ENCODE results near the gene CYP4F12. TPM values are rescaled to one million over a fixed set of nuclear protein-coding genes. Genes with fewer than 3 reads are reported as not detected.
"Not testable (repeated sequence)": the region's sequence is repeated elsewhere in the genome, so short reads cannot be mapped to it uniquely, and the experiment has no call there.

The CYP4F12 gene
- total RNA-seq, 1 experiment from 2014 or later: not detected

DNA sequence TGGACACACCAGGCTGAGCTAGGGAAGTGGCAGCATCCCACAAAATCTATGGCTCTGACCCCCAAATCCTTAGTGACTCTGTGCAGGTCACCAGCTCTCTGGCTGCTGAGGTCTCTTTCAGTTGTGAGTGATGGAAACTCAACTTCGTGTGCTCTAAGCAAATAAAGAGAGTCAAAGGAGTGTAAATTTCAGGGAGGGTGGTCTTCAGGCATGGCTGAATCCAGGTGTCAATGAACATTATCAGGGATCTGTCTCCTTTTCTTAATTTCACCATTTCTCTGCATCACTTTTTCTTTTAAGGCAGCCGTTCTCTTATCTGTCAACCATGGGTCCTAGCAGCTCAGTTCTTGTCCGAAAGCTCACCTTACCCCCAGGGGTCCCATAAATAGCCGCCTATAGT, 6.2 kb downstream of the CYP4F12 start:
- H3K36me3 ChIP-seq (ENCODE audit: low read depth, low read length): no peaks in the 10 kb centered on the region
- ChIA-PET CTCF (no interaction called here), POLR2A (ENCODE audit: unreplicated experiment) (no interaction called here)
- no peak overlapping the region for H3K27ac ChIP-seq (ENCODE audit: low read length)
- H4K20me1 ChIP-seq (ENCODE audit: low read length): no peaks in the 10 kb centered on the region
- H3K4me2 ChIP-seq (ENCODE audit: low read length): no peak overlapping the region
- no peaks in the 10 kb centered on the region for H3K9me2 ChIP-seq (replicated peaks; ENCODE audit: low read length)
- BruUV-seq (replicated peaks): no TSS peak
- H3K4me3 ChIP-seq (ENCODE audit: low read length): no peak overlapping the region
- H2AFZ ChIP-seq (ENCODE audit: low read length): no peak overlapping the region
- H3K27me3 ChIP-seq (ENCODE audit: low read length): no peaks in the 10 kb centered on the region; the same call in 1 of the 2 replicates
- intact Hi-C loops (cut with micrococcal nuclease): no loop called here
- DNase-seq (no peak), ATAC-seq (no peak)
- H3K4me1 ChIP-seq (ENCODE audit: insufficient read depth, low read length): no peaks in the 10 kb centered on the region
- TF ChIP-seq CTCF (conservative IDR thresholded peaks at IDR 0.05; ENCODE audit: low read depth, low read length): no peak
- TF ChIP-seq EZH2phosphoT487 (IDR thresholded peaks at IDR 0.05; ENCODE audit: borderline replicate concordance, low read length): no peak
- no peak for TF ChIP-seq EZH2 (IDR thresholded peaks at IDR 0.05; ENCODE audit: low read length, unreplicated experiment)
- H3K9me3 ChIP-seq (ENCODE audit: low read length): no peaks in the 10 kb centered on the region
- H3K9ac ChIP-seq (ENCODE audit: low read length): no peak overlapping the region
- H3F3A ChIP-seq (ENCODE audit: low read length, unreplicated experiment): no peaks in the 10 kb centered on the region
- no peaks in the 10 kb centered on the region for H3K79me2 ChIP-seq (ENCODE audit: low read length)

- H3F3A ChIP-seq (ENCODE audit: low read length, unreplicated experiment); CTCF ChIA-PET; ATAC-seq; H3K4me1 ChIP-seq (ENCODE audit: insufficient read depth, low read length); DNase-seq; H3K4me3 ChIP-seq (ENCODE audit: low read length); POLR2A ChIA-PET (ENCODE audit: unreplicated experiment); H3K79me2 ChIP-seq (ENCODE audit: low read length); BruUV-seq (replicated peaks); H3K27ac ChIP-seq (ENCODE audit: low read length); H2AFZ ChIP-seq (ENCODE audit: low read length); H4K20me1 ChIP-seq (ENCODE audit: low read length); H3K4me2 ChIP-seq (ENCODE audit: low read length); H3K9me3 ChIP-seq (ENCODE audit: low read length); H3K9me2 ChIP-seq (replicated peaks; ENCODE audit: low read length); intact Hi-C loops (cut with micrococcal nuclease); H3K27me3 ChIP-seq (ENCODE audit: low read length); H3K9ac ChIP-seq (ENCODE audit: low read length); H3K36me3 ChIP-seq (ENCODE audit: low read depth, low read length): not testable (repeated sequence)
These were observed 7.0 kb downstream of the CYP4F12 start for GRCh38 chr19:15679865-15680264.

DNA sequence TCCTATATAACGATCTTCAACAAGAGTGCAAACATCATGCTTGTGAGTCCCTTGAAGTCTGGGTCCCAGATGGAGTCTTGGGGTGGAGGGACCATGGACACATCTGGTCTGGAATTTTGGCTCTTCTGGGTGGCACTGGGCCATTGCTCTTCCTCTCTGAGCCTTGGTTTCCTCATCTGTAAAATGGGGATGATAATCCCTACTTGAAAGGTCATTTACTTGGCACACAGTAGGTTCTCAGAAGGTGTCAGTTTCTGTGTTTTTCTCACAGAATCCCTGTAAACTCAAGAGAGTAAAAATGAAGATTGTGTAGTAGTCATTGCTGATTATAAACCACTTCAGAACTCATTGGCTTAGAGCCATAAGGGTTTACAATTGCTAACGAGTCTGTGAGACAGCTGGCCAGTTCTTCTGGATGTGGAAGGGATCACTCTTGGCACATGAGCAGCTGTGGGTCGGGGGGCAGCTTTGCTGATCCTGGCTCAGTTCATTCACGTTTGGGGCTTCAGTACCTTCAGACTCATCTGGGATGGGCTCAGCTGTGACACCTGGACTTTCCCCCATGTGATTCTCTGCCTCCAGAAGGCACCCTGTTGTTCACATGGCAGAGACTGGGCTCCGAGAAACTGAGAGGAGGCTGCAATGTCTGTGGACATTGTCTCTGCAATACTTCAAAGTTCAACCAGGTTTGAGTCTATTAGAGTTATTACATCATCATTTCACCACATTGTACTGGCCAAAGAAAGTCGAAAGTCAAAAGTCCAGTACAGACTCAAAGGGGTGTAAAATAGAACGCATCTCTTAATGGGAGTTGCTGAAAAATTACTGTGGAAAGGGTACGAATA, 7.8 kb downstream of the CYP4F12 start:
- Histone ChIP-seq H3K9ac (ENCODE audit: low read length) (no peak overlapping the region), H3K4me3 (ENCODE audit: low read length) (no peak overlapping the region), H2AFZ (ENCODE audit: low read length) (no peak overlapping the region), H3K79me2 (ENCODE audit: low read length) (no peaks in the 10 kb centered on the region), H3K4me2 (ENCODE audit: low read length) (no peak overlapping the region), H3K27ac (ENCODE audit: low read length) (no peak overlapping the region), H3K36me3 (ENCODE audit: low read depth, low read length) (no peaks in the 10 kb centered on the region), H3K27me3 (ENCODE audit: low read length) (peaks cover under 1% of the 10 kb centered on the region; the same call in 1 of the 2 replicates), H3F3A (ENCODE audit: low read length, unreplicated experiment) (no peaks in the 10 kb centered on the region), H3K9me2 (replicated peaks; ENCODE audit: low read length) (no peaks in the 10 kb centered on the region), H3K4me1 (ENCODE audit: insufficient read depth, low read length) (no peaks in the 10 kb centered on the region), H4K20me1 (ENCODE audit: low read length) (no peaks in the 10 kb centered on the region), H3K9me3 (ENCODE audit: low read length) (no peaks in the 10 kb centered on the region)
- CTCF ChIA-PET: no interaction called here
- ATAC-seq (no peak), DNase-seq (no peak)
- intact Hi-C loops (cut with micrococcal nuclease): no loop called here
- TF ChIP-seq EZH2phosphoT487 (IDR thresholded peaks at IDR 0.05; ENCODE audit: borderline replicate concordance, low read length): no peak
- no peak for TF ChIP-seq EZH2 (IDR thresholded peaks at IDR 0.05; ENCODE audit: low read length, unreplicated experiment)
- no peak for TF ChIP-seq CTCF (conservative IDR thresholded peaks at IDR 0.05; ENCODE audit: low read depth, low read length)
- BruUV-seq (replicated peaks): no TSS peak
- POLR2A ChIA-PET (ENCODE audit: unreplicated experiment): no interaction called here
